GM23248 (cell line): ENCODE data around the gene CPNE2. TPM values are rescaled to one million over a fixed set of nuclear protein-coding genes. Genes with fewer than 3 reads are reported as not detected.

Source experiments
- DNase-seq: peaks from one replicate; pipeline ENCODE4 v3.0.0-alpha.2; 2015
- H2AFZ ChIP-seq: fragments of 200-600 bp; sonication (generic); 2 replicates; pipeline ENCODE4 v1.6.1; 2016; ENCODE audit warnings: antibody characterized with exemption
- H3F3A ChIP-seq: fragments of 200-600 bp; sonication (generic); 2 replicates; pipeline ENCODE4 v1.6.1; 2016; ENCODE audit warnings: mild to moderate bottlenecking, antibody characterized with exemption, mixed run types; ENCODE audit not compliant: insufficient read depth
- H3K27ac ChIP-seq: fragments of 200-600 bp; sonication (generic); 2 replicates; pipeline ENCODE4 v1.5.1; 2016; ENCODE audit warnings: mild to moderate bottlenecking
- H3K27me3 ChIP-seq: fragments of 200-600 bp; sonication (generic); replicated peaks from 2 replicates; pipeline ENCODE4 v1.6.1; 2016; ENCODE audit warnings: mild to moderate bottlenecking; ENCODE audit not compliant: insufficient read depth
- H3K36me3 ChIP-seq: fragments of 200-600 bp; sonication (generic); 2 replicates; pipeline ENCODE4 v1.6.1; 2016; ENCODE audit warnings: low read depth, mild to moderate bottlenecking
- H3K4me1 ChIP-seq: fragments of 200-600 bp; sonication (generic); 2 replicates; pipeline ENCODE4 v1.6.1; 2016; ENCODE audit warnings: mild to moderate bottlenecking; ENCODE audit not compliant: insufficient read depth
- H3K4me2 ChIP-seq: fragments of 200-600 bp; sonication (generic); one replicate; pipeline ENCODE4 v1.6.1; 2016; ENCODE audit warnings: mild to moderate bottlenecking; ENCODE audit not compliant: unreplicated experiment
- H3K4me3 ChIP-seq: fragments of 200-600 bp; sonication (generic); 2 replicates; pipeline ENCODE4 v1.5.1; 2016; ENCODE audit warnings: mild to moderate bottlenecking
- H3K79me2 ChIP-seq: fragments of 200-600 bp; sonication (generic); 2 replicates; pipeline ENCODE4 v1.6.1; 2016; ENCODE audit warnings: mild to moderate bottlenecking; ENCODE audit not compliant: insufficient read depth
- H3K9ac ChIP-seq: fragments of 200-600 bp; sonication (generic); 2 replicates; pipeline ENCODE4 v1.6.1; 2016; ENCODE audit warnings: mild to moderate bottlenecking
- H3K9me2 ChIP-seq: fragments of 200-600 bp; sonication (generic); 2 replicates; pipeline ENCODE4 v1.6.1; 2016; ENCODE audit warnings: mixed run types, mild to moderate bottlenecking, moderate library complexity; ENCODE audit not compliant: insufficient read depth
- H3K9me3 ChIP-seq: fragments of 200-600 bp; sonication (generic); one replicate; pipeline ENCODE4 v1.6.1; 2017; ENCODE audit warnings: low read depth
- H4K20me1 ChIP-seq: fragments of 200-600 bp; sonication (generic); 2 replicates; pipeline ENCODE4 v1.6.0; 2016; ENCODE audit not compliant: insufficient read depth
- EZH2 ChIP-seq: fragments of 200-600 bp; sonication (generic); IDR thresholded peaks from 2 replicates; pipeline ENCODE4 v1.6.1; 2018; ENCODE audit warnings: antibody characterized with exemption, mild to moderate bottlenecking; ENCODE audit not compliant: insufficient read depth, poor library complexity, severe bottlenecking
- EZH2phosphoT487 ChIP-seq: fragments of 200-600 bp; sonication (generic); IDR thresholded peaks from 2 replicates; pipeline ENCODE4 v1.6.1; 2018; ENCODE audit warnings: antibody characterized with exemption, moderate library complexity, mild to moderate bottlenecking, low read depth; ENCODE audit not compliant: insufficient read depth
- WGBS, 2 experiments: methylation state at CpG; one replicate each; pipeline ENCODE4 v1.1.6; 2015 to 2017; ENCODE audit warnings: low lambda C conversion rate in 2 of 2, low coverage in 1 of 2; ENCODE audit errors: missing lambda C conversion rate in 2 of 2; 5-methylcytosine and 5-hydroxymethylcytosine counted together
- in situ Hi-C: fragments of 300-500 bp; cut with MboI; formaldehyde crosslinking; loops from 2 replicates; pipeline ENCODE4 v1.15.0; 2020
- polyA plus RNA-seq: library from polyadenylated mRNA; unstranded; fragments of >200 nt; fragmentation: Nextera tagmentation; extraction: Ambion mirVana; gene quantifications from 2 replicates; pipeline ENCODE4 v1.2.1, GENCODE V29; 2016
- total RNA-seq: library from RNA; depleted of rRNA; stranded (reverse); fragments of >200 nt; shearing (Covaris generic); gene quantifications from 2 replicates; pipeline ENCODE4 v1.2.3, GENCODE V29; 2014

CPNE2 gene
- total and polyA plus RNA-seq, 2 experiments from 2014 or later = 9.0 to 13.9 TPM

DNA sequence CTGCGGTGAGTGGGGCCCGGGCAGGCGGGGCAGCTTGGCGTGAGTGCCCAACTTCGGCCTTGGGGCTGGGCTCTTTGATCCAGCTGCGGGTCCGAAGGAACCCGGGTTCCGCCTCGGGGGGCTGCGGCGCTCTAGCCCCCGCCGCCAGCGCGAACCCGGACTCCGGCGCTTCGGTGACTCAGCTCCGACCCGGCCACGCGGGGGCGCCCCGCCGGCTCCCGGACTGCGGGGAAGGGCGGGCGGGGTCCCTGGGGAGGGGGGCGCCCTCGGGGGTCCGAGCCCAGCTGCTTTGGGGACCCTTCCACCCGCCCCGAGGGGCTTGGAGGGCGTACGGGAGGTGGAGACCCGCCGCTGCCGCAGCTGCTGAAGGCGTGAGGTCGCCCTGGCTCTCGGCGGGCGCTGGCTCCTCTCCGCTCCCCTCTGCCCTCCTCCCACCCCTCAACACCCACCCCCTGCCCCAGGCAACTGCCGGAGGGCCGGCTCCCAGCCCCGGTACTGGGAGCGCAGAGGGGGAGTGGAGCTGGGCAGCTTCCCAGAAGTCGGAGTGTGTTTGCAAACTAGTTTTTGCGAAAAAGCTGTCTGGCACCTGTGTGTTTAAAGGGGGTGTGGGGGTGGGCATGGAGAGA, 516 bp downstream of the CPNE2 start:
- DNase-seq = peak; percentile 60
- no peak overlapping the region for H3K27ac ChIP-seq
- no peaks in the 10 kb centered on the region for H4K20me1 ChIP-seq
- H3K4me3 ChIP-seq = peak overlapping the region; percentile 77
- H3K9ac ChIP-seq = peak overlapping the region; percentile 72
- 1 to 2% methylated on average over 23 to 41 of the region's 53 CpGs for WGBS, 2 experiments
- H3K79me2 ChIP-seq = no peaks in the 10 kb centered on the region
- no peaks in the 10 kb centered on the region for H3K9me2 ChIP-seq
- H3K4me1 ChIP-seq = no peaks in the 10 kb centered on the region
- H3K27me3 ChIP-seq = no peaks in the 10 kb centered on the region
- TF ChIP-seq EZH2phosphoT487 (no peak), EZH2 (no peak)
- peak overlapping the region; percentile 69 for H3K4me2 ChIP-seq
- H3K36me3 ChIP-seq = no peaks in the 10 kb centered on the region
- peaks cover 7% of the 10 kb centered on the region; the same call in 1 of the 2 replicates for H3F3A ChIP-seq
- in situ Hi-C loops = no loop called here
- peak overlapping the region; percentile 84 for H2AFZ ChIP-seq
- H3K9me3 ChIP-seq = no peaks in the 10 kb centered on the region

DNA sequence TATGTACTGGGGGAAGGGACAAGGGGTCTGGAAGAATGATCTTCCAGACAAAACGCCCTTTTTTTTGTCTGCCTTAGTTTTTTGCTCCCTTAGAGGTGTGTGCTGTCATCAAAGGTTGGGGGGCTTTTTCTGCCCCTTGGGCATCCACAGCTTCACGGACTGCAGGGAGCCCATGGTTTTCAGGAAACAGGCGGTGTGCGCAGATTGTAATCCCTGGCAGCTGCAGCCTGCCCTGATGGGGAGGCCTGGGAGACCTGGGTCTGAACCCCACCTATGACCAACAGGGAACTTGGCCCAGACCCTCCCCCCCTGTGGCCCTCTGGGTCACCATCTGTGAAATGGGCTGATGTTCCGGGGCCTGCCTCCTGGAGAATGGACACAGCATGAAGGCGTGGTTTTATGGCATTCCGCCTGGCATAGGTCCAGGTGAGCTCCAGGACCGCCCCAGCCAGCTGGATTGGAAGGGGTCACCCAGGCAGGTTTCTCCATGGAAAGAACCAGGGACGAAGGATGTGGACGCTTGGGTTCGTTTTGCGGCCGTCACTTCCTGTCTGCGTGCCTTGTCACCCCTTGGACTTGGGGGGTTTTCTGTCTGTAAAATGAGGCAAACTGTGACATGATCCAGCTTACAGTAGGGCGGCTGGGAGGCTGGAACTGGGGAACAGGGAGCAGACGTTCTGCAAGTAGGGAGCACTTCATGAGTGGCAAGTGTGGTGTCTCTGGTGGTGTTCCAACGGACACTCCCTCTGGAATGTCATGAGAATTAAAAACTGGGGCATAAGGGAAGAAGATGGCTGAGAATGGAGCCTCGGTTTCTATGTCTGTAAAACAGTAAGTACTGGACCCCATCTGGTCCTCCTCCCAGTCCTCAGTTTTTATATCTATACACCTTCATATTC, 1.5 kb downstream of the CPNE2 start:
- in situ Hi-C loops = no loop called here
- no peaks in the 10 kb centered on the region for H3K9me3 ChIP-seq
- peak overlapping the region; percentile 77 for H3K4me3 ChIP-seq
- H3K79me2 ChIP-seq = no peaks in the 10 kb centered on the region
- no peaks in the 10 kb centered on the region for H3K9me2 ChIP-seq
- H4K20me1 ChIP-seq = no peaks in the 10 kb centered on the region
- H3F3A ChIP-seq = peaks cover 7% of the 10 kb centered on the region; the same call in 1 of the 2 replicates
- H3K9ac ChIP-seq = peak overlapping the region; percentile 72
- no peak for TF ChIP-seq EZH2
- no peak for TF ChIP-seq EZH2phosphoT487
- peak overlapping the region; percentile 69 for H3K4me2 ChIP-seq
- H3K27ac ChIP-seq = no peak overlapping the region
- WGBS, 2 experiments = 45 to 48% methylated on average over 18 of the region's 18 CpGs
- no peaks in the 10 kb centered on the region for H3K27me3 ChIP-seq
- H3K36me3 ChIP-seq = no peaks in the 10 kb centered on the region
- no peaks in the 10 kb centered on the region for H3K4me1 ChIP-seq
- H2AFZ ChIP-seq = no peak overlapping the region
- no peak for DNase-seq

DNA sequence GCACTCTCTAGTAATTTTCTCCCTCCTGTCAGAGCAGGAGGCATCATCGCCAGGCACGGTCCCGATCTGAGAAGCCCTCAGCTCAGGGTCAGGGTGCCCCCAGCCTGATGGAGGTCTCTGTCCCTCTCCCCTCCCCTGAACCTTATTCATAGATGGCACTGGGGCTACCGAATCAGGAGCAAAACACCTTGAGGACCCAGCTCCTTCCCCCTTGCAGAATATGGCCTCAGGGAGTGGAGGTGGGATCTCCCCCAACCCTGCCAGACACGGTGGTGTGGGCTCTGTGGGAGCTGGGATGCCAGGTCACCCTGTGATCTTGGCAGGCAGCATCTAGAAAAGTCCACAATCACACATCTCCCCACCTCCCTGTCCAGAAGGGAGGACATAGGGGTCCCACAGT, 2.5 kb downstream of the CPNE2 start:
- 89 to 92% methylated on average over 5 of the region's 5 CpGs for WGBS, 2 experiments
- no peaks in the 10 kb centered on the region for H3K79me2 ChIP-seq
- H3K36me3 ChIP-seq = no peaks in the 10 kb centered on the region
- H3K27me3 ChIP-seq = no peaks in the 10 kb centered on the region
- no peak overlapping the region for H2AFZ ChIP-seq
- H3K27ac ChIP-seq = no peak overlapping the region
- no peaks in the 10 kb centered on the region for H3K9me3 ChIP-seq
- H3K4me3 ChIP-seq = no peak overlapping the region
- H3K4me1 ChIP-seq = 0 out of 2 replicates have a peak, but pooled peaks cover 2% of the 10 kb centered on the region
- TF ChIP-seq EZH2phosphoT487 (no peak), EZH2 (no peak)
- H3K9ac ChIP-seq = no peak overlapping the region
- in situ Hi-C loops = no loop called here
- H4K20me1 ChIP-seq = no peaks in the 10 kb centered on the region
- H3K9me2 ChIP-seq = no peaks in the 10 kb centered on the region
- H3K4me2 ChIP-seq = no peak overlapping the region
- no peak for DNase-seq
- peaks cover 7% of the 10 kb centered on the region; the same call in 1 of the 2 replicates for H3F3A ChIP-seq

DNA sequence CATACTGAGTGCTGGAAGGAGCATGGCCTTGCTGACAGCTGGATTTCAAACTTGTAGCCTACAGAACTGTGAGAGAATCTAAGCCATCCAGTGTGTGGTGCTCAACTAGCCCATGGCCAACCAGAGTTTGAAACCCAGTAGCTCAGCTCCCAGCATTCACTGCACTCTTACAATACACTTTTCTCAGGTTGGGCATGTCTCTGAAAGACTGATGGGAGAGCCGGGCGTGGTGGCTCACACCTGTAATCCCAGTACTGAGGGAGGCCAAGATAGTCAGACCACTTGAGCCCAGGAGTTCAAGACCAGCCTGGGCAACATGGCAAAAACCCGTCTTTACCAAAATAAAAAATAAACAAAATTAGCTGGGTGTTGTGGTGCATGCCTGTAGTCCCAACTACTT, 3.8 kb downstream of the CPNE2 start:
- DNase-seq = no peak
- H3K9me3 ChIP-seq = no peaks in the 10 kb centered on the region
- WGBS, 2 experiments = 98% methylated on average over 3 of the region's 3 CpGs
- no peak overlapping the region for H3K4me2 ChIP-seq
- H3K27ac ChIP-seq = no peak overlapping the region
- H3K4me3 ChIP-seq = no peak overlapping the region
- no peaks in the 10 kb centered on the region for H4K20me1 ChIP-seq
- H3K36me3 ChIP-seq = no peaks in the 10 kb centered on the region
- H3F3A ChIP-seq = 0 out of 2 replicates have a peak, but pooled peaks cover 3% of the 10 kb centered on the region
- no peaks in the 10 kb centered on the region for H3K27me3 ChIP-seq
- in situ Hi-C loops = no loop called here
- no peaks in the 10 kb centered on the region for H3K9me2 ChIP-seq
- H3K4me1 ChIP-seq = 0 out of 2 replicates have a peak, but pooled peaks cover 6% of the 10 kb centered on the region
- no peaks in the 10 kb centered on the region for H3K79me2 ChIP-seq
- no peak overlapping the region for H3K9ac ChIP-seq
- TF ChIP-seq EZH2phosphoT487 = no peak
- TF ChIP-seq EZH2 = no peak
- H2AFZ ChIP-seq = no peak overlapping the region
